Measurements from ENCODE around the gene DHX35. TPM values are rescaled to one million over a fixed set of nuclear protein-coding genes. Genes with fewer than 3 reads are reported as not detected.

DHX35 gene
- polyA plus RNA-seq, 1 donor from 2014 or later = 21.3 TPM

DNA sequence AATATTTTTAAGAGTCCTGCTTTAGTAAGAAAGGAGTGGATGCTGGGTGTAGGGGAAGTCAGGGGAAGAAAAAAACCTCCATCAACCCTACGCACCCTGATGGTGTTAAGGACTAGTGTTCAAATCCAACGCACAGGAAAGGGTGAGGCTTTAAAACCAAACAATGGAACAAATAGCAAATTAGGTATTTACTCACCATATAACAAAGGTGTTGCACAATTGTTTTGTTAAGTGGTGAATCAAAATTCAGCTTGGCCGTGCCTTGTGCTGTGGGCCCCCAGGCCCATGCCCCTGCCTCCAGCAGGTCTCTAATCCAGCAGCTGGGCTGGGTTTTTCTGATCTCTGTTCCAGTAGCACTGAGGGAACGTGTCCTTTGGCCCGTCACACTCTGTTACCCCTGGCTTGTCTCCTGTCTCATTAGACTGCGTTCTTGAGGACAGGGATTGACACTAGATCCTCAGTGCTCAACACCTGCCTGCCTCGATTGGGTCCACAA, 24.1 kb upstream of the DHX35 start:
- H3K4me3 ChIP-seq (ENCODE audit: low read length) = no peak overlapping the region
- no peak overlapping the region for H3K4me2 ChIP-seq (ENCODE audit: low read length)
- H3K27ac ChIP-seq (ENCODE audit: low read length) = no peak overlapping the region
- H3F3A ChIP-seq (ENCODE audit: insufficient read depth, low read length, poor library complexity, severe bottlenecking) = no peaks in the 10 kb centered on the region
- peaks cover 10% of the 10 kb centered on the region for H3K79me2 ChIP-seq (replicated peaks; ENCODE audit: insufficient read depth, low read length)
- no peaks in the 10 kb centered on the region for H4K20me1 ChIP-seq (ENCODE audit: insufficient read depth)
- TF ChIP-seq SMC3 (conservative IDR thresholded peaks at IDR 0.05; ENCODE audit: poor library complexity) = no peak
- no peaks in the 10 kb centered on the region for H3K36me3 ChIP-seq (ENCODE audit: insufficient read depth, low read length)
- H2AFZ ChIP-seq (ENCODE audit: low read depth, low read length) = no peak overlapping the region
- no peaks in the 10 kb centered on the region for H3K9me3 ChIP-seq (ENCODE audit: low read length)
- H3K9me2 ChIP-seq (ENCODE audit: insufficient read depth, low read length) = no peaks in the 10 kb centered on the region
- H3K27me3 ChIP-seq (ENCODE audit: insufficient read depth, low read depth, low read length) = no peaks in the 10 kb centered on the region
- no peak overlapping the region for H3K9ac ChIP-seq (ENCODE audit: low read length)

DNA sequence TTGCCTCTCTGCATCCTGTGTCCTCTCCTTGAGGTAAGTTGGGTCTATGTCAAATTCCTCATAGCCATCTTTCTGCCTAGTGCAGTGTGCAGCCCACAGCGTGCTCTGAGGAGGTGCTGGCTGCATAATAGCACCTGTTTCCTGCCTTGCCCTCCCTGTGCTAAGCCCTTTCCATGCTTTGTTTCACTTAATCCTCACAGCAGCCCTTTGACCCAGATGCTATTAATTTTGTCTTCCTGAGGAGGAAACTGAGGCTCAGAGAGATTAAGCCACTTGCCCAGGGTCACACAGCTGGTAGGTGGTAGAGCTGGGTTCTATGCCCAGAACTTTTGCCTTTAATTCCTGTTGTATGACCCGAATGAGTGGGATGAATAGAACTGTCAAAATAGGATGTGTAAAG, 22.5 kb upstream of the DHX35 start:
- Histone ChIP-seq H3K27me3 (ENCODE audit: insufficient read depth, low read depth, low read length) (no peaks in the 10 kb centered on the region), H3K27ac (ENCODE audit: low read length) (no peak overlapping the region), H4K20me1 (ENCODE audit: insufficient read depth) (no peaks in the 10 kb centered on the region), H3K9me3 (ENCODE audit: low read length) (no peaks in the 10 kb centered on the region), H3K4me2 (ENCODE audit: low read length) (no peak overlapping the region), H3K9ac (ENCODE audit: low read length) (no peak overlapping the region), H3K4me3 (ENCODE audit: low read length) (no peak overlapping the region), H3K36me3 (ENCODE audit: insufficient read depth, low read length) (no peaks in the 10 kb centered on the region), H3K79me2 (replicated peaks; ENCODE audit: insufficient read depth, low read length) (peaks cover 6% of the 10 kb centered on the region), H3K9me2 (ENCODE audit: insufficient read depth, low read length) (no peaks in the 10 kb centered on the region), H2AFZ (ENCODE audit: low read depth, low read length) (no peak overlapping the region), H3F3A (ENCODE audit: insufficient read depth, low read length, poor library complexity, severe bottlenecking) (no peaks in the 10 kb centered on the region)
- TF ChIP-seq, protein P1, sequence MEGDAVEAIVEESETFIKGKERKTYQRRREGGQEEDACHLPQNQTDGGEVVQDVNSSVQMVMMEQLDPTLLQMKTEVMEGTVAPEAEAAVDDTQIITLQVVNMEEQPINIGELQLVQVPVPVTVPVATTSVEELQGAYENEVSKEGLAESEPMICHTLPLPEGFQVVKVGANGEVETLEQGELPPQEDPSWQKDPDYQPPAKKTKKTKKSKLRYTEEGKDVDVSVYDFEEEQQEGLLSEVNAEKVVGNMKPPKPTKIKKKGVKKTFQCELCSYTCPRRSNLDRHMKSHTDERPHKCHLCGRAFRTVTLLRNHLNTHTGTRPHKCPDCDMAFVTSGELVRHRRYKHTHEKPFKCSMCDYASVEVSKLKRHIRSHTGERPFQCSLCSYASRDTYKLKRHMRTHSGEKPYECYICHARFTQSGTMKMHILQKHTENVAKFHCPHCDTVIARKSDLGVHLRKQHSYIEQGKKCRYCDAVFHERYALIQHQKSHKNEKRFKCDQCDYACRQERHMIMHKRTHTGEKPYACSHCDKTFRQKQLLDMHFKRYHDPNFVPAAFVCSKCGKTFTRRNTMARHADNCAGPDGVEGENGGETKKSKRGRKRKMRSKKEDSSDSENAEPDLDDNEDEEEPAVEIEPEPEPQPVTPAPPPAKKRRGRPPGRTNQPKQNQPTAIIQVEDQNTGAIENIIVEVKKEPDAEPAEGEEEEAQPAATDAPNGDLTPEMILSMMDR (IDR thresholded peaks at IDR 0.05; ENCODE audit: poor library complexity, severe bottlenecking) = no peak
- no peak for TF ChIP-seq TAF1 (IDR thresholded peaks at IDR 0.05; ENCODE audit: low read depth)
- no peak for TF ChIP-seq POLR2AphosphoS5 (IDR thresholded peaks at IDR 0.05)
- TF ChIP-seq MXI1 (conservative IDR thresholded peaks at IDR 0.05; ENCODE audit: poor library complexity, severe bottlenecking) = no peak
- no peak for TF ChIP-seq SMC3 (conservative IDR thresholded peaks at IDR 0.05; ENCODE audit: poor library complexity)
- no peak for TF ChIP-seq EZH2 (IDR thresholded peaks at IDR 0.05; ENCODE audit: borderline replicate concordance, insufficient read depth, low read length, poor library complexity, severe bottlenecking)
- no peak for TF ChIP-seq RAD21 (conservative IDR thresholded peaks at IDR 0.05)
- no peak for TF ChIP-seq EP300 (conservative IDR thresholded peaks at IDR 0.05; ENCODE audit: poor library complexity, severe bottlenecking)
- TF ChIP-seq, protein P2, sequence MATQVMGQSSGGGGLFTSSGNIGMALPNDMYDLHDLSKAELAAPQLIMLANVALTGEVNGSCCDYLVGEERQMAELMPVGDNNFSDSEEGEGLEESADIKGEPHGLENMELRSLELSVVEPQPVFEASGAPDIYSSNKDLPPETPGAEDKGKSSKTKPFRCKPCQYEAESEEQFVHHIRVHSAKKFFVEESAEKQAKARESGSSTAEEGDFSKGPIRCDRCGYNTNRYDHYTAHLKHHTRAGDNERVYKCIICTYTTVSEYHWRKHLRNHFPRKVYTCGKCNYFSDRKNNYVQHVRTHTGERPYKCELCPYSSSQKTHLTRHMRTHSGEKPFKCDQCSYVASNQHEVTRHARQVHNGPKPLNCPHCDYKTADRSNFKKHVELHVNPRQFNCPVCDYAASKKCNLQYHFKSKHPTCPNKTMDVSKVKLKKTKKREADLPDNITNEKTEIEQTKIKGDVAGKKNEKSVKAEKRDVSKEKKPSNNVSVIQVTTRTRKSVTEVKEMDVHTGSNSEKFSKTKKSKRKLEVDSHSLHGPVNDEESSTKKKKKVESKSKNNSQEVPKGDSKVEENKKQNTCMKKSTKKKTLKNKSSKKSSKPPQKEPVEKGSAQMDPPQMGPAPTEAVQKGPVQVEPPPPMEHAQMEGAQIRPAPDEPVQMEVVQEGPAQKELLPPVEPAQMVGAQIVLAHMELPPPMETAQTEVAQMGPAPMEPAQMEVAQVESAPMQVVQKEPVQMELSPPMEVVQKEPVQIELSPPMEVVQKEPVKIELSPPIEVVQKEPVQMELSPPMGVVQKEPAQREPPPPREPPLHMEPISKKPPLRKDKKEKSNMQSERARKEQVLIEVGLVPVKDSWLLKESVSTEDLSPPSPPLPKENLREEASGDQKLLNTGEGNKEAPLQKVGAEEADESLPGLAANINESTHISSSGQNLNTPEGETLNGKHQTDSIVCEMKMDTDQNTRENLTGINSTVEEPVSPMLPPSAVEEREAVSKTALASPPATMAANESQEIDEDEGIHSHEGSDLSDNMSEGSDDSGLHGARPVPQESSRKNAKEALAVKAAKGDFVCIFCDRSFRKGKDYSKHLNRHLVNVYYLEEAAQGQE (IDR thresholded peaks at IDR 0.05; ENCODE audit: borderline replicate concordance) = no peak

DNA sequence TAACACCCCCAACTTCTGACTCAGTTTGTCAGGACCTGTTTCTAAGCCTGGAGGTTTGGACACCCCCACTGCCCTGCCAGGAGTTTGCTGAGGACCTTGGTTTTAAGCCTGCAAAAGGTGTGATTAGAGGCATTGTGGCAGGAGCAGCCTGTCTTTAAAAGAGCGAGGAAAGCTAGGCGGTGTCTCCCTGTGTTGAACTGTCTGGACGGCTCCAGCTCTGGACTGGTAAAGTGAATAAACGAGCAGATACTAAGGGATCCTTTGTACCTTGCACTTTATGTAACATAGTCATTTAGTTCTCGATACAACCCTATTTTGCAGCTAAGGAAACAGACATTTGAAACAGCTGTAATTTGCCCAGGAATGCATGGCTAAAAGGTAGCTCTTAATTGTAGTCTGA, 21.5 kb upstream of the DHX35 start:
- no peaks in the 10 kb centered on the region for H3K79me2 ChIP-seq (replicated peaks; ENCODE audit: insufficient read depth, low read length)

More for the DNA sequence above, 21.5 kb upstream of the DHX35 start:
- no peak for TF ChIP-seq SMC3 (conservative IDR thresholded peaks at IDR 0.05; ENCODE audit: poor library complexity)
- no peak for TF ChIP-seq POLR2AphosphoS5 (IDR thresholded peaks at IDR 0.05)
- Histone ChIP-seq H3K9me3 (ENCODE audit: low read length) (no peaks in the 10 kb centered on the region), H3K9me2 (ENCODE audit: insufficient read depth, low read length) (no peaks in the 10 kb centered on the region), H3K36me3 (ENCODE audit: insufficient read depth, low read length) (no peaks in the 10 kb centered on the region), H3K9ac (ENCODE audit: low read length) (no peak overlapping the region), H3F3A (ENCODE audit: insufficient read depth, low read length, poor library complexity, severe bottlenecking) (no peaks in the 10 kb centered on the region), H3K27me3 (ENCODE audit: insufficient read depth, low read depth, low read length) (no peaks in the 10 kb centered on the region), H3K27ac (ENCODE audit: low read length) (no peak overlapping the region), H2AFZ (ENCODE audit: low read depth, low read length) (no peak overlapping the region), H3K4me3 (ENCODE audit: low read length) (no peak overlapping the region), H4K20me1 (ENCODE audit: insufficient read depth) (no peaks in the 10 kb centered on the region), H3K4me2 (ENCODE audit: low read length) (no peak overlapping the region)

Data from neural cell (in vitro differentiated cells).